Kidney epithelial cell (primary cell): ENCODE data around the gene MYO18B. TPM values are rescaled to one million over a fixed set of nuclear protein-coding genes. Genes with fewer than 3 reads are reported as not detected.

ENCODE experiments used
- DNase-seq: peaks from one replicate; pipeline ENCODE4 v3.0.0-alpha.2; 2010; ENCODE audit warnings: low read depth
- H3K27me3 ChIP-seq: 2 replicates; pipeline ENCODE4 v1.6.0; 2011; ENCODE audit warnings: low read length; ENCODE audit not compliant: control insufficient read depth, insufficient read depth
- H3K36me3 ChIP-seq: 2 replicates; pipeline ENCODE4 v1.5.1; 2011; ENCODE audit warnings: low read length; ENCODE audit not compliant: control insufficient read depth, insufficient read depth
- H3K4me3 ChIP-seq: 2 replicates; pipeline ENCODE4 v1.5.1; 2011; ENCODE audit warnings: low read depth, mild to moderate bottlenecking, control low read depth, low read length
- total RNA-seq: library from RNA; depleted of rRNA; stranded (reverse); fragments of >200 nt; gene quantifications from 2 replicates; pipeline ENCODE4 v1.2.3, GENCODE V29; 2015
- TF ChIP-seq, protein P1 (sequence below): IDR thresholded peaks from 2 replicates; pipeline ENCODE4 v1.5.1; 2011; ENCODE audit warnings: mild to moderate bottlenecking, moderate library complexity, low read length, control low read depth, inconsistent platforms; ENCODE audit not compliant: insufficient read depth, poor library complexity, severe bottlenecking

MYO18B gene
- total RNA-seq, 1 donor from 2014 or later = not detected

DNA sequence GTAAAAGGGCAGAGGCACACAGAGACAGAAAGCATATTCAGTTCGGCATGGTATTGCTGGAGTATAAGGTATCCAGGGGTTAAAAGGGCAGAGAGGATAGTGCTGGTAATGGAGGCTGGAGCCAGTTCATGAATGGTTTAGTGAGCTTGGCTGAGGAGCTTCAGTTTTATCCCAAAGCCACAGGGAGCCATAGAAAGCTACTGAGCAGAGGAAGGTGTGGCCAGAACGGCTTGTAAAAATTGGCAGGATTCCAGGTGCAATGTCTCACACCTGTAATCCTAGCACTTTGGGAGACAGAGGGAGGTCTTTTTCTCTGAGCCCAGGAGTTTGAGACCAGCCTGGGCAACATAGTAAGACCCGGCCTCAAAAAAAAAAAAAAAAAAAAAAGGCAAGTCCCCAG lies 186.1 kb downstream of the MYO18B start:
- Histone ChIP-seq H3K27me3 (no peaks in the 10 kb centered on the region), H3K4me3 (no peak overlapping the region), H3K36me3 (no peaks in the 10 kb centered on the region)
- no peak for DNase-seq
- TF ChIP-seq, protein P1, sequence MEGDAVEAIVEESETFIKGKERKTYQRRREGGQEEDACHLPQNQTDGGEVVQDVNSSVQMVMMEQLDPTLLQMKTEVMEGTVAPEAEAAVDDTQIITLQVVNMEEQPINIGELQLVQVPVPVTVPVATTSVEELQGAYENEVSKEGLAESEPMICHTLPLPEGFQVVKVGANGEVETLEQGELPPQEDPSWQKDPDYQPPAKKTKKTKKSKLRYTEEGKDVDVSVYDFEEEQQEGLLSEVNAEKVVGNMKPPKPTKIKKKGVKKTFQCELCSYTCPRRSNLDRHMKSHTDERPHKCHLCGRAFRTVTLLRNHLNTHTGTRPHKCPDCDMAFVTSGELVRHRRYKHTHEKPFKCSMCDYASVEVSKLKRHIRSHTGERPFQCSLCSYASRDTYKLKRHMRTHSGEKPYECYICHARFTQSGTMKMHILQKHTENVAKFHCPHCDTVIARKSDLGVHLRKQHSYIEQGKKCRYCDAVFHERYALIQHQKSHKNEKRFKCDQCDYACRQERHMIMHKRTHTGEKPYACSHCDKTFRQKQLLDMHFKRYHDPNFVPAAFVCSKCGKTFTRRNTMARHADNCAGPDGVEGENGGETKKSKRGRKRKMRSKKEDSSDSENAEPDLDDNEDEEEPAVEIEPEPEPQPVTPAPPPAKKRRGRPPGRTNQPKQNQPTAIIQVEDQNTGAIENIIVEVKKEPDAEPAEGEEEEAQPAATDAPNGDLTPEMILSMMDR = no peak

DNA sequence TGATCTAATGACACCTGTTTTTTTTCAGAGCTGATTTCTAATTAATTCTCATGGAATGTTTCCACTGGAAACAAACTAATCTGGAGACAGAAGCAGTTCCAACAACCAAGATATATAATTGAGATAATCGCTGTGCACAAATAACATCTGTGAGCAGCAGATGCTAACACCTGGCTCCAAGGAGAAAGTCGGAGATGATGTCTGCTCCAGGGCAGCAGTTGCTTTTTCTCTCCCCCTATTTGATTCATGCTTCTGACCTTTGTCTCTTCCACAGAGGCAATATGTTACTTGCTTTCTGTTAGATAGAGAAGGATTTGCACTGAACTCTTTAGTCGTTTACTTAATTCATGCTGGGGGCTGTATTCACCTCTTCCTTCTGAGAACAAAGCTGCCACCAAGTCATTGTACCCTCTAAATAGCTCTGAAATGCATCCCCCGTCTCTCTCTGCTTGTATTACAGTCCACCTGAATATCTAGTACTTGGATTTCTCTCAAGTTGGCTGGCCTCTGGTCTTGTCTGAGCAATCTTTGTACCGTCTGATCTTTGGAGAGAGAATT lies 187.4 kb downstream of the MYO18B start:
- DNase-seq = no peak
- Histone ChIP-seq H3K36me3 (no peaks in the 10 kb centered on the region), H3K27me3 (no peaks in the 10 kb centered on the region), H3K4me3 (no peak overlapping the region)
- TF ChIP-seq, protein P1 = no peak

DNA sequence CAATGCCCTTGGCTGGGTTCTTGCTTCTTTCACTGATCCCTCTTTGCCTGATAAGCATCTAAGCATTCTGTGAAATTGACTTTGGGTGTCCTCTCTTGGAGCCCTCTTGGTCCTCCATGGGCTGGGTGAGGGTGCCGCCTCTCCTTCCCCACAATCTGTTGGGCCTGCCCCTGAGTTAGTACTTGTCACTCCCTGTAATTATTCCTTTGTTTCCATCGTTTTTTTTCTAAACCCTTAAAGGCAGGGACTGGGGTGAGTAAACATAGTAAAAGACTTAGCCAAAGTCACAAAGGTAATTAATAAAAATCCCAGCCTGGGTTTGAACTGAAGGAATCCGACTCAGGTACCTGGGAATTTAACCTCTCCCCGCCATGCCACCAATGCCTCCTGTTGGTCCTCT lies 188.1 kb downstream of the MYO18B start:
- no peak for DNase-seq
- TF ChIP-seq, protein P1 = no peak

DNA sequence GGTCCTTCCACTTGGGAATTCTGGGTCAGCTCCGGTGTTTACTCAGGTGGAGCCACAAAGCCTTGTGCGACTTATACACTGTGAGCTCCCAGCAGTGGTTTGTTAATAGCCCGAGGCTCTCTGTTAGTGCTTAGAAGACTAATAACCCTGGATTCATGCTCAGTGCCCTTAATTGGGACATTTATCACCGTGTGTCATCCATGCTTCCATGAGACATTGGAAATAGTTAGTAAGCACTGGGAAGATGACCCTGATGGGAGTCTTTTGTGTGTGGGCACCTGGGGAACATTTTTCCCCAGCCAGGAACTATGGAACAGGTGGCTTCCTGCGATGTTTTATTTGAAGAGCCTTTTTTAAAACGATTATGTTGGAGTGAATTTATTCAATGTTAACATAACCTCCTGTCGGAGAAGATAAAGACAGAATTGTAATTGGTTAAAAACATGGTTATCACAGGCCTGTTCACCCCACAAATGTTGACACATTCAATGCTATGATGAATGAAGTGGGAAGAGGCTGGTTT lies 188.9 kb downstream of the MYO18B start:
- no peaks in the 10 kb centered on the region for H3K36me3 ChIP-seq
- DNase-seq = no peak
- no peaks in the 10 kb centered on the region for H3K27me3 ChIP-seq
- TF ChIP-seq, protein P1 = no peak
- no peak overlapping the region for H3K4me3 ChIP-seq

More for the DNA sequence above, 188.1 kb downstream of the MYO18B start:
- Histone ChIP-seq H3K27me3 (no peaks in the 10 kb centered on the region), H3K4me3 (no peak overlapping the region), H3K36me3 (no peaks in the 10 kb centered on the region)

DNA sequence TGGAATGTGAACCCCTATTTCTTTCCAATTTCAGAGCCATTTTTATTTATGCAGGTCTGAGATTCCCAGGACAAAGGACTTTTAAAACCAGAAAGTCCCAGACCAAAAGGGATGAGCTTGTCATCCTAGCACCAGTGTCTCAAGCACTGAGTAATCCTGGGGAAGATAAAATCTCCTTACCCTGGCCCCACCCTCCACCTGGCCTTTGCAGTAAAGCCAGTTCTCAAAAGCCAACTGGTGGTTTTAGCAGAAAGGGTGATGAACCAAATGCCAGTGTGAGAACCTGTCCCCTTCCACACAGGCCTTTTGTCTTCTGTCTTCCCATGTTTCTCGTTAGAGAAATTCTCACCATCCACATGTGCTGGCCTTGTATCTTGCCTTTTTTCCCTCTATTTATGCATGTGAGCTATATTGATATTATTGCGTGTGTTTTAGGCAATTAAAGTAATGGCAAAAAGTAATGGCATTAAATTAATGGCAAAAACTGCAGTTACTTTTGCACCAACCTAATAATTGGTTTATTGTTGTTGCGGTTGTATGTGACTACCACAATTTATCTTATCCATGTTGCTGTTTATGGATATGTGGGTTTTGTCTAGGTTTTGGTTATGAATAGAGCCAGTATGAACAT lies 191.3 kb downstream of the MYO18B start:
- Histone ChIP-seq H3K27me3 (no peaks in the 10 kb centered on the region), H3K4me3 (no peak overlapping the region), H3K36me3 (no peaks in the 10 kb centered on the region)
- TF ChIP-seq, protein P1 = no peak
- DNase-seq = no peak
